ENCODE data around the gene VEGFB. TPM values are rescaled to one million over a fixed set of nuclear protein-coding genes. Genes with fewer than 3 reads are reported as not detected.

The VEGFB gene
- total RNA-seq, 1 experiment from 2014 or later, result 61.7 TPM

- CTCF ChIA-PET, result no interaction called here
- Mint-ChIP-seq H3K4me3 (ENCODE audit: unreplicated experiment) (no peak overlapping the region), H3K27ac (ENCODE audit: unreplicated experiment) (no peak overlapping the region), H3K27me3 (ENCODE audit: insufficient read depth, unreplicated experiment) (no peaks in the 10 kb centered on the region), H3K4me1 (ENCODE audit: low read depth, unreplicated experiment) (peaks cover 8% of the 10 kb centered on the region), H3K9me3 (ENCODE audit: unreplicated experiment) (no peaks in the 10 kb centered on the region), H3K36me3 (ENCODE audit: insufficient read depth, unreplicated experiment) (peaks cover 49% of the 10 kb centered on the region)
- DNase-seq, result no peak
- POLR2A ChIA-PET, result no interaction called here
- Histone ChIP-seq H3K4me3 (ENCODE audit: low read depth, low read length) (no peak overlapping the region), H3K27me3 (replicated peaks; ENCODE audit: control insufficient read depth, insufficient read depth, low read length) (no peaks in the 10 kb centered on the region), H3K4me1 (no peaks in the 10 kb centered on the region), H3K9me3 (no peaks in the 10 kb centered on the region), H3K36me3 (ENCODE audit: control insufficient read depth, insufficient read depth, low read length) (peaks cover 4% of the 10 kb centered on the region)
- intact Hi-C loops (cut with micrococcal nuclease; ENCODE audit: unreplicated experiment), result no loop called here
- TF ChIP-seq CTCF (IDR thresholded peaks at IDR 0.05; ENCODE audit: insufficient read depth in 1 of 2, low read depth in 1 of 2, low read length in 1 of 2, severe bottlenecking in 1 of 2, unreplicated experiment in 1 of 2), result no peak
- no TSS peak for BruUV-seq (replicated peaks)
These were observed 24.7 kb downstream of the VEGFB start for GRCh38 chr11:64258946-64259532.

- intact Hi-C loops (cut with micrococcal nuclease; ENCODE audit: unreplicated experiment), result no loop called here
- DNase-seq, result no peak
- H3K9me3 Mint-ChIP-seq (ENCODE audit: unreplicated experiment), result no peaks in the 10 kb centered on the region
- peaks cover 5% of the 10 kb centered on the region for H3K36me3 ChIP-seq (ENCODE audit: control insufficient read depth, insufficient read depth, low read length)
- no peak overlapping the region for H3K4me3 ChIP-seq (ENCODE audit: low read depth, low read length)
- ChIA-PET CTCF (no interaction called here), POLR2A (no interaction called here)
- no peaks in the 10 kb centered on the region for H3K27me3 ChIP-seq (replicated peaks; ENCODE audit: control insufficient read depth, insufficient read depth, low read length)
- TF ChIP-seq CTCF (IDR thresholded peaks at IDR 0.05; ENCODE audit: insufficient read depth in 1 of 2, low read depth in 1 of 2, low read length in 1 of 2, severe bottlenecking in 1 of 2, unreplicated experiment in 1 of 2), result no peak
- H3K4me1 Mint-ChIP-seq (ENCODE audit: low read depth, unreplicated experiment), result peaks cover 8% of the 10 kb centered on the region
- no peaks in the 10 kb centered on the region for H3K4me1 ChIP-seq
- peaks cover 55% of the 10 kb centered on the region for H3K36me3 Mint-ChIP-seq (ENCODE audit: insufficient read depth, unreplicated experiment)
- H3K4me3 Mint-ChIP-seq (ENCODE audit: unreplicated experiment), result no peak overlapping the region
- H3K27me3 Mint-ChIP-seq (ENCODE audit: insufficient read depth, unreplicated experiment), result no peaks in the 10 kb centered on the region
- H3K9me3 ChIP-seq, result no peaks in the 10 kb centered on the region
- H3K27ac Mint-ChIP-seq (ENCODE audit: unreplicated experiment), result no peak overlapping the region
- no TSS peak for BruUV-seq (replicated peaks)
These were observed 25.2 kb downstream of the VEGFB start for GRCh38 chr11:64259533-64260067.

- ChIA-PET POLR2A (no interaction called here), CTCF (interaction anchor here (1.5 kb wide), 1 partner anchor 8 kb away, joined by 6 read pairs; no protein-coding TSS in a partner anchor)
- intact Hi-C loops (cut with micrococcal nuclease; ENCODE audit: unreplicated experiment), result no loop called here
- peaks cover 57% of the 10 kb centered on the region for H3K36me3 Mint-ChIP-seq (ENCODE audit: insufficient read depth, unreplicated experiment)
- peaks cover 8% of the 10 kb centered on the region for H3K4me1 Mint-ChIP-seq (ENCODE audit: low read depth, unreplicated experiment)
- H3K27ac Mint-ChIP-seq (ENCODE audit: unreplicated experiment), result no peak overlapping the region
- DNase-seq, result no peak
- H3K36me3 ChIP-seq (ENCODE audit: control insufficient read depth, insufficient read depth, low read length), result peaks cover 3% of the 10 kb centered on the region
- no peak overlapping the region for H3K4me3 ChIP-seq (ENCODE audit: low read depth, low read length)
- no peaks in the 10 kb centered on the region for H3K27me3 ChIP-seq (replicated peaks; ENCODE audit: control insufficient read depth, insufficient read depth, low read length)
- TF ChIP-seq CTCF (IDR thresholded peaks at IDR 0.05; ENCODE audit: insufficient read depth in 1 of 2, low read depth in 1 of 2, low read length in 1 of 2, severe bottlenecking in 1 of 2, unreplicated experiment in 1 of 2), result no peak
- no peaks in the 10 kb centered on the region for H3K9me3 ChIP-seq
- H3K4me1 ChIP-seq, result no peaks in the 10 kb centered on the region
- BruUV-seq (replicated peaks), result no TSS peak
- no peaks in the 10 kb centered on the region for H3K27me3 Mint-ChIP-seq (ENCODE audit: insufficient read depth, unreplicated experiment)
- no peak overlapping the region for H3K4me3 Mint-ChIP-seq (ENCODE audit: unreplicated experiment)
- H3K9me3 Mint-ChIP-seq (ENCODE audit: unreplicated experiment), result no peaks in the 10 kb centered on the region
These were observed 25.8 kb downstream of the VEGFB start for GRCh38 chr11:64260147-64260708.
